ENCODE measurements around the gene RPS6KA6. TPM values are rescaled to one million over a fixed set of nuclear protein-coding genes. Genes with fewer than 3 reads are reported as not detected.

The RPS6KA6 gene
- total and polyA plus RNA-seq, 10 of the 15 experiments (the other 5 are each of a cell fraction or from before 2014, with no cell fraction given), result 0.29 to 2.8 (median 1.4) TPM; not detected in 1

DNA sequence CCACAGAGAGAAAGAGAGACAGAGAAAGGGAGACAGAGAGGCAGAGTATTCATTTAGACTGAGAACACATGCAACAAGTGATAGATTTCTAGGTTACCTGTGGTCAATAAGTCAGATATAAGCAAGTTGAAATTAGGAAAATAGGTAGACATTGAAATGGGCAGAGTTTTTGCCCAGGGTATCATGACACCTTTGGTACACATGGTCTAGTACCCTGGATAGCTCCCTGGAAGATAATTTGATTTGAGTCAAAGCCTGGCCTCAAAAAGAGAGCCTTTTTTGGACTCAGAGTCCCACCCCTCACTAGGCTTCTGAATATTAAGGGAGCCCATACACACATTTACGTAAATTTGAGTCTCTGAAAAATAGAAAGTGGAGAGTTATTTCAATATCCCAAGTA lies 4.0 kb upstream of the RPS6KA6 start:
- Histone ChIP-seq H4K20me1 (ENCODE audit: control insufficient read depth, insufficient read depth) (no peaks in the 10 kb centered on the region), H3K4me2 (ENCODE audit: control insufficient read depth, insufficient read depth) (no peak overlapping the region), H2AFZ (ENCODE audit: control insufficient read depth, low read depth, low read length) (no peak overlapping the region), H3K4me1 (ENCODE audit: control insufficient read depth, insufficient read depth, low read length) (no peaks in the 10 kb centered on the region), H3K27ac (ENCODE audit: control insufficient read depth, insufficient read depth) (no peak overlapping the region), H3K9ac (ENCODE audit: control insufficient read depth, insufficient read depth, low read length) (no peak overlapping the region), H3K79me2 (ENCODE audit: control insufficient read depth, insufficient read depth, low read length) (no peaks in the 10 kb centered on the region), H3K27me3 (replicated peaks in 1 of 2; ENCODE audit: control insufficient read depth in 2 of 2, insufficient read depth in 2 of 2, low read length in 1 of 2) (no peaks in the 10 kb centered on the region), H3K9me3 (replicated peaks; ENCODE audit: control insufficient read depth, insufficient read depth, low read length) (no peaks in the 10 kb centered on the region), H3K4me3 (no peak overlapping the region), H3K36me3 (ENCODE audit: control insufficient read depth in 2 of 2, insufficient read depth in 2 of 2, low read length in 1 of 2) (no peaks in the 10 kb centered on the region)
- BruUV-seq (replicated peaks), result no TSS peak
- WGBS (ENCODE audit: insufficient coverage, insufficient replicate concordance, low lambda C conversion rate, missing lambda C conversion rate), result 50% methylated on average over 1 of the region's 1 CpG
- POLR2A ChIA-PET, result no interaction called here
- RAD21 ChIA-PET (ENCODE audit: unreplicated experiment), result no interaction called here
- FAIRE-seq, result no peak
- SMC1A ChIA-PET (ENCODE audit: uncharacterized antibody, unreplicated experiment), result no interaction called here
- ATAC-seq, result no peak
- in situ Hi-C loops (cut with MboI), result no loop called here
- intact Hi-C loops (cut with micrococcal nuclease; ENCODE audit: unreplicated experiment), result no loop called here
- no peak for DNase-seq (ENCODE audit: low read depth, low spot score)
- CTCF ChIA-PET, result no interaction called here
- TF ChIP-seq PAX8 (IDR thresholded peaks at IDR 0.05), result no peak
- no peak for TF ChIP-seq RELA (IDR thresholded peaks at IDR 0.05; ENCODE audit: borderline replicate concordance, partially characterized antibody)
- TF ChIP-seq CHD4 (IDR thresholded peaks at IDR 0.05), result no peak
- TF ChIP-seq STAT3 (IDR thresholded peaks at IDR 0.05; ENCODE audit: low read depth, low read length), result no peak
- TF ChIP-seq E4F1 (IDR thresholded peaks at IDR 0.05; ENCODE audit: borderline replicate concordance, partially characterized antibody), result no peak
- TF ChIP-seq, protein P1, sequence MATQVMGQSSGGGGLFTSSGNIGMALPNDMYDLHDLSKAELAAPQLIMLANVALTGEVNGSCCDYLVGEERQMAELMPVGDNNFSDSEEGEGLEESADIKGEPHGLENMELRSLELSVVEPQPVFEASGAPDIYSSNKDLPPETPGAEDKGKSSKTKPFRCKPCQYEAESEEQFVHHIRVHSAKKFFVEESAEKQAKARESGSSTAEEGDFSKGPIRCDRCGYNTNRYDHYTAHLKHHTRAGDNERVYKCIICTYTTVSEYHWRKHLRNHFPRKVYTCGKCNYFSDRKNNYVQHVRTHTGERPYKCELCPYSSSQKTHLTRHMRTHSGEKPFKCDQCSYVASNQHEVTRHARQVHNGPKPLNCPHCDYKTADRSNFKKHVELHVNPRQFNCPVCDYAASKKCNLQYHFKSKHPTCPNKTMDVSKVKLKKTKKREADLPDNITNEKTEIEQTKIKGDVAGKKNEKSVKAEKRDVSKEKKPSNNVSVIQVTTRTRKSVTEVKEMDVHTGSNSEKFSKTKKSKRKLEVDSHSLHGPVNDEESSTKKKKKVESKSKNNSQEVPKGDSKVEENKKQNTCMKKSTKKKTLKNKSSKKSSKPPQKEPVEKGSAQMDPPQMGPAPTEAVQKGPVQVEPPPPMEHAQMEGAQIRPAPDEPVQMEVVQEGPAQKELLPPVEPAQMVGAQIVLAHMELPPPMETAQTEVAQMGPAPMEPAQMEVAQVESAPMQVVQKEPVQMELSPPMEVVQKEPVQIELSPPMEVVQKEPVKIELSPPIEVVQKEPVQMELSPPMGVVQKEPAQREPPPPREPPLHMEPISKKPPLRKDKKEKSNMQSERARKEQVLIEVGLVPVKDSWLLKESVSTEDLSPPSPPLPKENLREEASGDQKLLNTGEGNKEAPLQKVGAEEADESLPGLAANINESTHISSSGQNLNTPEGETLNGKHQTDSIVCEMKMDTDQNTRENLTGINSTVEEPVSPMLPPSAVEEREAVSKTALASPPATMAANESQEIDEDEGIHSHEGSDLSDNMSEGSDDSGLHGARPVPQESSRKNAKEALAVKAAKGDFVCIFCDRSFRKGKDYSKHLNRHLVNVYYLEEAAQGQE (IDR thresholded peaks at IDR 0.05; ENCODE audit: low read depth, low read length), result peak; percentile 68
- no peak for TF ChIP-seq MLLT1 (IDR thresholded peaks at IDR 0.05)

Data from GM12878 (cell line).